PFSK-1 (cell line): ENCODE results near the gene ADAMTSL1.

Experiments used
- POLR2AphosphoS5 ChIP-seq: IDR thresholded peaks from 2 replicates; pipeline ENCODE4 v1.6.1; 2012; ENCODE audit warnings: low read depth, mild to moderate bottlenecking, control low read depth, low read length, moderate library complexity
- SIN3A ChIP-seq: IDR thresholded peaks from 2 replicates; pipeline ENCODE4 v1.6.1; 2012; ENCODE audit warnings: mild to moderate bottlenecking, low read length, moderate library complexity, borderline replicate concordance; ENCODE audit not compliant: insufficient read depth
- TAF1 ChIP-seq: IDR thresholded peaks from 2 replicates; pipeline ENCODE4 v1.6.1; 2012; ENCODE audit warnings: low read length, control low read depth, borderline replicate concordance; ENCODE audit not compliant: insufficient read depth
- TF ChIP-seq, protein P1 (sequence below), 2 experiments: IDR thresholded peaks; 2 replicates each; pipeline versions ENCODE4 v1.6.1 to v1.8.0; 2011 to 2012; ENCODE audit warnings: low read depth in 2 of 2, low read length in 2 of 2, control low read depth in 1 of 2, inconsistent platforms in 1 of 2, mild to moderate bottlenecking in 1 of 2, moderate library complexity in 1 of 2; ENCODE audit not compliant: insufficient read depth in 1 of 2

DNA sequence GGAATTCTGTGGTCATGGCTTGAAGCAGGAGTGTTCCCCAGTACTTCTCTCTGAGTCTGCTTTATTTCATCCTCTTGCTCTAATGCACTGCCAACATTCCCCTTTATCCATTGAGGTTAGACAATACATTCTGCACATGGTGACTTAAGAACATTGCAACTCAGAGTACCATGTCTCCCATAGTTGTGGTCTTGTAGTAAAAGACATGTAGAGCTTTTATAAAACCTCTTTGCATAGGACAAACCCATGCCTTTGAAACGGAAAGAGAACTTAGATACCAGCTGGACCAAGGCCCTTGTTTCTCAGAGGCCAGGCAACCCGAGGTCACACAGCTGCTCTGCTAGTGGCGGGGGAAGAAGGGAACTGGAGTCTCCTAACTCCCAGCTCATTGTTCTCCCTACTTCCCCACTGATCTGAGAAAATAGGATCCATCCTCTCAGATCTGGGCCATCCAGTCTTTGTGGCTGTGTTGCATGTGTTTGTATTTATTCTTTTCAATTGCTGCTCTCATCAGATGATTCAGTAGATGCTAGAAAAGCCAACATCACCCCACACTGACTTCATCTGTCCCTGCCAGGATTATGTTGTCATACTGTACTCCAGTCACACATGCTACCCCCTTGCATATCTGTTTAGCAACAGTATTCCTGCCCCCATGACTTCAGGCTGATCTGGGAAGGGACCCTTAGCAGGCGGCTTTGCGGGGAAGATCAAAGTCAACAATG, 322.2 kb downstream of the ADAMTSL1 start:
- no peak for TF ChIP-seq POLR2AphosphoS5
- TF ChIP-seq, protein P1, sequence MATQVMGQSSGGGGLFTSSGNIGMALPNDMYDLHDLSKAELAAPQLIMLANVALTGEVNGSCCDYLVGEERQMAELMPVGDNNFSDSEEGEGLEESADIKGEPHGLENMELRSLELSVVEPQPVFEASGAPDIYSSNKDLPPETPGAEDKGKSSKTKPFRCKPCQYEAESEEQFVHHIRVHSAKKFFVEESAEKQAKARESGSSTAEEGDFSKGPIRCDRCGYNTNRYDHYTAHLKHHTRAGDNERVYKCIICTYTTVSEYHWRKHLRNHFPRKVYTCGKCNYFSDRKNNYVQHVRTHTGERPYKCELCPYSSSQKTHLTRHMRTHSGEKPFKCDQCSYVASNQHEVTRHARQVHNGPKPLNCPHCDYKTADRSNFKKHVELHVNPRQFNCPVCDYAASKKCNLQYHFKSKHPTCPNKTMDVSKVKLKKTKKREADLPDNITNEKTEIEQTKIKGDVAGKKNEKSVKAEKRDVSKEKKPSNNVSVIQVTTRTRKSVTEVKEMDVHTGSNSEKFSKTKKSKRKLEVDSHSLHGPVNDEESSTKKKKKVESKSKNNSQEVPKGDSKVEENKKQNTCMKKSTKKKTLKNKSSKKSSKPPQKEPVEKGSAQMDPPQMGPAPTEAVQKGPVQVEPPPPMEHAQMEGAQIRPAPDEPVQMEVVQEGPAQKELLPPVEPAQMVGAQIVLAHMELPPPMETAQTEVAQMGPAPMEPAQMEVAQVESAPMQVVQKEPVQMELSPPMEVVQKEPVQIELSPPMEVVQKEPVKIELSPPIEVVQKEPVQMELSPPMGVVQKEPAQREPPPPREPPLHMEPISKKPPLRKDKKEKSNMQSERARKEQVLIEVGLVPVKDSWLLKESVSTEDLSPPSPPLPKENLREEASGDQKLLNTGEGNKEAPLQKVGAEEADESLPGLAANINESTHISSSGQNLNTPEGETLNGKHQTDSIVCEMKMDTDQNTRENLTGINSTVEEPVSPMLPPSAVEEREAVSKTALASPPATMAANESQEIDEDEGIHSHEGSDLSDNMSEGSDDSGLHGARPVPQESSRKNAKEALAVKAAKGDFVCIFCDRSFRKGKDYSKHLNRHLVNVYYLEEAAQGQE (IDR thresholded peaks at IDR 0.05; ENCODE audit: insufficient read depth in 1 of 2, low read depth in 2 of 2, low read length in 2 of 2), result no peak
- no peak for TF ChIP-seq SIN3A
- TF ChIP-seq TAF1, result no peak
